Neural crest cell (in vitro differentiated cells): ENCODE results near the gene PAPPA2. TPM values are rescaled to one million over a fixed set of nuclear protein-coding genes. Genes with fewer than 3 reads are reported as not detected.

ENCODE experiments used
- DNase-seq: peaks from one replicate; pipeline ENCODE4 v3.0.0; 2021; ENCODE audit warnings: low read depth, mixed read lengths, low spot score
- H3K27ac Mint-ChIP-seq: one replicate; pipeline ENCODE4 v1.8.0; 2021; ENCODE audit warnings: mild to moderate bottlenecking, mixed read lengths; ENCODE audit not compliant: unreplicated experiment
- H3K27me3 Mint-ChIP-seq: 2 replicates; pipeline ENCODE4 v1.8.0; 2021; ENCODE audit warnings: low read depth, mild to moderate bottlenecking, mixed read lengths
- H3K36me3 Mint-ChIP-seq: 2 replicates; pipeline ENCODE4 v1.8.0; 2021; ENCODE audit warnings: low read depth, mild to moderate bottlenecking, mixed read lengths
- H3K4me1 Mint-ChIP-seq: 2 replicates; pipeline ENCODE4 v1.8.0; 2021; ENCODE audit warnings: mixed read lengths
- H3K4me3 Mint-ChIP-seq: one replicate; pipeline ENCODE4 v1.8.0; 2021; ENCODE audit warnings: mild to moderate bottlenecking, mixed read lengths
- H3K9me3 Mint-ChIP-seq: 2 replicates; pipeline ENCODE4 v1.8.0; 2021; ENCODE audit warnings: mixed read lengths
- total RNA-seq: library from RNA; stranded (reverse); gene quantifications from 2 replicates; pipeline ENCODE4 v1.2.1, GENCODE V29; 2021
- TF ChIP-seq, protein P1 (sequence below): fragments of 200-600 bp; sonication (generic); conservative IDR thresholded peaks from 2 replicates; pipeline ENCODE4 v1.5.0; 2021; ENCODE audit warnings: antibody characterized with exemption, mild to moderate bottlenecking

PAPPA2 gene
- total RNA-seq, 1 donor from 2014 or later: 0.79 TPM

DNA sequence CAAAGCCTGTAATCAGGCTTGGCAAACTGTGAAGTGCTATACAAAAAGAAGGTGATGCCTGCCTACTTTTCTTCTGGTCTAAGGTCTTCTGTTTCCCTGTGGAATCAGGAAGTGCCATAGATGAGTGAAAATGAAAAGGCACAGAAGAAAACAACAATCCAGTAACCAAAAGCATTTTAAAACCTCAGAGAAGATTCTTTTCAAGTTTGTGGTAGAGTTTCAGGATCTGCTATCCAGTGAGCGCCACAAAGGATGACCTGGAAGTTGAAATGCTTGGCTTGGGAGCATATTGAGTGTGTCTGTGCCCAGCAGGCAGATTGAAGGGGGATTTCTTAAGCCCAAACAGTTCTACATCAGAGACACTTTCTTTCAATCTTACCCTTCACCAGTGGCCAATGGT is 272.2 kb downstream of the PAPPA2 start:
- H3K27ac Mint-ChIP-seq: no peak overlapping the region
- no peaks in the 10 kb centered on the region for H3K36me3 Mint-ChIP-seq
- peaks cover 8% of the 10 kb centered on the region for H3K27me3 Mint-ChIP-seq
- DNase-seq: no peak
- H3K4me1 Mint-ChIP-seq: no peaks in the 10 kb centered on the region
- no peak overlapping the region for H3K4me3 Mint-ChIP-seq
- no peaks in the 10 kb centered on the region for H3K9me3 Mint-ChIP-seq
- TF ChIP-seq, protein P1, sequence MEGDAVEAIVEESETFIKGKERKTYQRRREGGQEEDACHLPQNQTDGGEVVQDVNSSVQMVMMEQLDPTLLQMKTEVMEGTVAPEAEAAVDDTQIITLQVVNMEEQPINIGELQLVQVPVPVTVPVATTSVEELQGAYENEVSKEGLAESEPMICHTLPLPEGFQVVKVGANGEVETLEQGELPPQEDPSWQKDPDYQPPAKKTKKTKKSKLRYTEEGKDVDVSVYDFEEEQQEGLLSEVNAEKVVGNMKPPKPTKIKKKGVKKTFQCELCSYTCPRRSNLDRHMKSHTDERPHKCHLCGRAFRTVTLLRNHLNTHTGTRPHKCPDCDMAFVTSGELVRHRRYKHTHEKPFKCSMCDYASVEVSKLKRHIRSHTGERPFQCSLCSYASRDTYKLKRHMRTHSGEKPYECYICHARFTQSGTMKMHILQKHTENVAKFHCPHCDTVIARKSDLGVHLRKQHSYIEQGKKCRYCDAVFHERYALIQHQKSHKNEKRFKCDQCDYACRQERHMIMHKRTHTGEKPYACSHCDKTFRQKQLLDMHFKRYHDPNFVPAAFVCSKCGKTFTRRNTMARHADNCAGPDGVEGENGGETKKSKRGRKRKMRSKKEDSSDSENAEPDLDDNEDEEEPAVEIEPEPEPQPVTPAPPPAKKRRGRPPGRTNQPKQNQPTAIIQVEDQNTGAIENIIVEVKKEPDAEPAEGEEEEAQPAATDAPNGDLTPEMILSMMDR: no peak

DNA sequence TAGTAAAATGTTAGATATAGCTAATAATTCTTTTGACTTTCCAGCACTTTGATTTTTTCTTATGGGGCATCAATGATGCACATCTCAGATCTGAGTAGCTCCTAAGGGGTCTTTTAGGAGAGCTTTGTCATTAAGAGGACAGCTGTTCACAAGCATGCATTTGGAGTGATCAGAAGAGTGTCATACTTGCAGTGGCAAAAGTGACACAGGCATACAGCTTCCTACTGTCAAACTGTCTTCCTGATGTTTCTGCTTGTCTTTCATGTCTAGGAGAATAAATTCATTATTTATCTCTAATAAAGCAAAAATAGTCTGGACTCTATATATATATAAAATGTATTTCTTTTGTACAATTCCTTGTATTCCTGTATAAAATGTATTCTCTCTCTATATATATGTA is 273.0 kb downstream of the PAPPA2 start:
- TF ChIP-seq, protein P1: no peak
- H3K27ac Mint-ChIP-seq: no peak overlapping the region
- H3K27me3 Mint-ChIP-seq: peaks cover 8% of the 10 kb centered on the region
- no peaks in the 10 kb centered on the region for H3K4me1 Mint-ChIP-seq
- DNase-seq: no peak
- H3K4me3 Mint-ChIP-seq: no peak overlapping the region
- H3K36me3 Mint-ChIP-seq: no peaks in the 10 kb centered on the region
- H3K9me3 Mint-ChIP-seq: no peaks in the 10 kb centered on the region

DNA sequence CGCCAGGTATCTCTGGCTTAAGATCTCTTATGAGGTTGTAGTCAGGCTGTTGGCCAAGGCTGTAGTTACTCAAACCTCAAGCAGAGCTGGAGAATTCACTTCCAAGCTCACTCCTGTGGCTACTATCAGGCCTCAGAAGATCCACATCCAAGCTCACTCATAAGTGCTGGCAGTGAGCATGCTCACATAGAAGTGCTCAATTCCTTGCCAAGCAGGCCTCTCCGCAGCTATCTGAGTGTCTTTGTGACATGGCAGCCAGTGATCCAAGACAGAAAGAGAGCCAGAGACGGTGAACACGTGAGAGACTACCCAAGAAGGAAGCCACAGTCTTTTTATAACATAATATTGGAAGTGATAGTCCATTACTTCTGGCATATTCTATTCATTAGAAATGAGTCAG is 278.2 kb downstream of the PAPPA2 start:
- Mint-ChIP-seq H3K36me3 (no peaks in the 10 kb centered on the region), H3K9me3 (no peaks in the 10 kb centered on the region), H3K27ac (no peak overlapping the region), H3K27me3 (no peaks in the 10 kb centered on the region), H3K4me1 (no peaks in the 10 kb centered on the region), H3K4me3 (no peak overlapping the region)
- TF ChIP-seq, protein P1: no peak
- no peak for DNase-seq

DNA sequence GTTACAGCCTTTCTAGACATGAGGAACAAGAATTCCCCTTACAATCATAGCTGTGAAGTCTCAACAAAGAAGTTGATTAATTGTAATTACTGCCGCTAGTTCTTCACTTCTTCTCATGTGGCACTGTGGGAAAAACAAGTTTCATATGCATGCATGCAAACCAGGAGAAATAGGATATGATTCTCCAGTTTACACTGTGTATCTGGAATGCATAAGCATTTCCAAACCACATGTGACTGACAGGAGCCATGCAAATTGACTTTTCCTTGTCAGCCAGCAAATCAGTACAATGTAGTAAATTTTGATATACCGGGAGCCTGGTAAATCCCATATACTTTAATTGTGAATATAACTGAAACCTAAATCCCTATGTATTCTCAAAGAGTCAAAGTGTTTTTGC is 279.3 kb downstream of the PAPPA2 start:
- Mint-ChIP-seq H3K27ac (no peak overlapping the region), H3K9me3 (no peaks in the 10 kb centered on the region), H3K4me1 (no peaks in the 10 kb centered on the region), H3K27me3 (no peaks in the 10 kb centered on the region), H3K36me3 (no peaks in the 10 kb centered on the region), H3K4me3 (no peak overlapping the region)
- TF ChIP-seq, protein P1: no peak
- no peak for DNase-seq

DNA sequence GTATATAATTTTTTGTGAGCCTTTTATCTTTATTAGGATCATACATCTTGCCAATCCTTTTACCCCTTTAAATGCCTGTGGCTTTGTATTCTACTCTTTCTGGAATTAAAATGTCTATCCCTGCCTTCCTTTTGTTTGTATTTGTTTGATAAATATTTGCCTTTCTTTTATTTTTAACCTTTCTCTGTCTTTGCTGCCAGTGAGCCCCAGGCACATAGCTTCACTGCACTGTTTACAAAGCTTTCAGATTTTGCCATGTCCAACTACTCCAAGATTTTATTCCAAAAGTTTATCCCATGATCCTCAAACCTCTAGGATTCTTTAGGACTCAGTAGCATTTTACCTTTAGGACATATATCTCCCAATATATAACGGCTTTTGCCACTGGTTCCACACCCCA is 281.2 kb downstream of the PAPPA2 start:
- no peaks in the 10 kb centered on the region for H3K27me3 Mint-ChIP-seq
- TF ChIP-seq, protein P1: no peak

DNA sequence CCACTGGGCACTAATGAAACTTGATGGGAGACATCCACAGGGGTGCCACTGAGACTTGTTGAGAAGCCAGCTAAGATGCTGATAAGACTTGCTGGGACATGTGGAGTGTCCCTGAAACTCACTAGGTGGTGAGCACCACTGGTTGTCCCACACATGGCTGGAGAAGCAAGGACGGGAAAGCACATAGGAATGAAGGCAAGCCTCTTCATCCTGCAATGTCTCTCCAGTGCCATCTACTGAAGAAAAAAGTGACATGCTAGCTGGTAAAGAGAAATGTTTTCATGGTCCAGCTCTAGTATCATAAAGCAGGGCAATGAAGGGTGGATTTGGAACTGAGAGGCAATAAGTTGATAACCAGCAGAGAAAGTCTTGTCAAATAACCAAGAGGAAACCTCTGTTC is 283.0 kb downstream of the PAPPA2 start:
- no peak for DNase-seq
- no peaks in the 10 kb centered on the region for H3K27me3 Mint-ChIP-seq
- no peaks in the 10 kb centered on the region for H3K36me3 Mint-ChIP-seq
- no peak overlapping the region for H3K27ac Mint-ChIP-seq
- H3K4me3 Mint-ChIP-seq: no peak overlapping the region
- no peaks in the 10 kb centered on the region for H3K9me3 Mint-ChIP-seq
- H3K4me1 Mint-ChIP-seq: no peaks in the 10 kb centered on the region
- TF ChIP-seq, protein P1: no peak

More for the DNA sequence above, 281.2 kb downstream of the PAPPA2 start:
- Mint-ChIP-seq H3K27ac (no peak overlapping the region), H3K36me3 (no peaks in the 10 kb centered on the region), H3K4me3 (no peak overlapping the region), H3K4me1 (no peaks in the 10 kb centered on the region), H3K9me3 (no peaks in the 10 kb centered on the region)
- no peak for DNase-seq
